Measurements from ENCODE around the gene PTPRN2. TPM values are rescaled to one million over a fixed set of nuclear protein-coding genes. Genes with fewer than 3 reads are reported as not detected.

The PTPRN2 gene
- total and polyA plus RNA-seq, 9 of the 15 experiments (the other 6 are each of a cell fraction or from before 2014, with no cell fraction given): not detected

GRCh38 chr7:158187694-158187994, 400.0 kb downstream of the PTPRN2 start:
- Histone ChIP-seq H3K9me1 (ENCODE audit: control insufficient read depth, insufficient read depth, low read length) (no peaks in the 10 kb centered on the region), H4K20me1 (replicated peaks; ENCODE audit: control insufficient read depth, insufficient read depth, low read length) (no peaks in the 10 kb centered on the region), H3K9ac (ENCODE audit: insufficient read depth in 1 of 2, low read depth in 2 of 2, low read length in 2 of 2) (no peak overlapping the region), H2AFZ (ENCODE audit: low read depth, low read length) (peak overlapping the region; percentile 14; the same call in 1 of the 2 replicates), H3K4me1 (replicated peaks in 1 of 2; ENCODE audit: control insufficient read depth in 2 of 2, insufficient read depth in 2 of 2, low read length in 2 of 2) (peaks cover 0 to 8% of the 10 kb centered on the region in 2 experiments; a peak in 1 of 5 replicates), H3K27ac (ENCODE audit: extremely low read depth, low read depth, low read length) (no peak overlapping the region), H3K36me3 (ENCODE audit: control insufficient read depth, insufficient read depth, low read length) (no peaks in the 10 kb centered on the region), H3K4me3 (no peak overlapping the region), H3K79me2 (ENCODE audit: control insufficient read depth, insufficient read depth, low read length) (no peaks in the 10 kb centered on the region), H3K9me3 (replicated peaks; ENCODE audit: control insufficient read depth, insufficient read depth, low read depth, low read length) (no peaks in the 10 kb centered on the region), H3K27me3 (ENCODE audit: control insufficient read depth in 2 of 2, insufficient read depth in 2 of 2, low read length in 2 of 2) (peaks cover 0 to 18% of the 10 kb centered on the region in 2 experiments; a peak in 2 of 5 replicates), H3K4me2 (ENCODE audit: insufficient read depth, low read length) (peak overlapping the region; percentile 14; the same call in 1 of the 2 replicates)
- DNase-seq (ENCODE audit: extremely low read depth in 1 of 4, low spot score in 3 of 4) (peak in 1 of 4 experiments; percentile 5), ATAC-seq (peak; percentile 53; the same call in 2 of the 3 replicates), FAIRE-seq (peak; percentile 63)
- in situ Hi-C loops (cut with MboI): no loop called here
- WGBS (ENCODE audit: insufficient coverage, low coverage, missing lambda C conversion rate): 5% methylated on average over 7 of the region's 7 CpGs
- CTCF ChIA-PET (ENCODE audit: low intra/inter-chr PET ratio): no interaction called here
- POLR2A ChIA-PET: interaction anchor here (0.6 kb wide), 1 partner anchor 245 kb away, joined by 3 read pairs; no protein-coding TSS in a partner anchor
- BruUV-seq (replicated peaks): no TSS peak
- intact Hi-C loops (cut with micrococcal nuclease): no loop called here
- TF ChIP-seq RB1 (IDR thresholded peaks at IDR 0.05; ENCODE audit: low read depth) (no peak), KAT8 (IDR thresholded peaks at IDR 0.05; ENCODE audit: low read depth) (no peak), PRMT5 (CRISPR knock-in tag; IDR thresholded peaks at IDR 0.05) (no peak), FOXO4 (CRISPR knock-in tag; IDR thresholded peaks at IDR 0.05) (no peak), ATF7 (IDR thresholded peaks at IDR 0.05) (no peak), MAFG (tag; conservative IDR thresholded peaks at IDR 0.05) (0 out of 2 replicates have a peak, but pooled peaks have one; percentile 14), ZNF318 (IDR thresholded peaks at IDR 0.05; ENCODE audit: borderline replicate concordance in 1 of 2, low read depth in 1 of 2) (no peak), ZNF316 (IDR thresholded peaks at IDR 0.05) (peak; percentile 20; the same call in 1 of the 2 replicates), RUNX1 (IDR thresholded peaks at IDR 0.05; ENCODE audit: low read depth) (no peak), RBFOX2 (IDR thresholded peaks at IDR 0.05; ENCODE audit: low read depth, low read length) (no peak), ZNF197 (CRISPR knock-in tag; IDR thresholded peaks at IDR 0.05; ENCODE audit: low read depth) (no peak), C11orf30 (IDR thresholded peaks at IDR 0.05; ENCODE audit: low read depth) (0 out of 2 replicates have a peak, but pooled peaks have one; percentile 12), CBX1 (IDR thresholded peaks at IDR 0.05; ENCODE audit: low read depth) (no peak), ZNF589 (CRISPR knock-in tag; IDR thresholded peaks at IDR 0.05; ENCODE audit: low read depth) (no peak), ZNF232 (CRISPR knock-in tag; IDR thresholded peaks at IDR 0.05) (no peak), ZNF121 (CRISPR knock-in tag; conservative IDR thresholded peaks at IDR 0.05) (no peak)
